Inferior parietal cortex (tissue), 1 donor: ENCODE results near the gene SENP3.

Source experiments
- DNase-seq: peaks from one replicate; pipeline ENCODE4 v3.0.0-alpha.2; 2016; ENCODE audit errors: extremely low spot score

SENP3 gene

GRCh38 chr17:7556627-7557026 lies 5.1 kb upstream of the SENP3 start:
- DNase-seq = no peak

- DNase-seq = no peak
These were observed 4.5 kb upstream of the SENP3 start for GRCh38 chr17:7557147-7557764.

GRCh38 chr17:7557775-7558543 lies 3.8 kb upstream of the SENP3 start:
- DNase-seq = peak; percentile 65

- no peak for DNase-seq
These were observed 3.0 kb upstream of the SENP3 start, which contains the start of gene TNFSF13 for GRCh38 chr17:7558544-7559319. TNFSF13 (plus strand) TSS chr17:7558750; CDS start chr17:7559040, 290 bp downstream.

- no peak for DNase-seq
These were observed 2.2 kb upstream of the SENP3 start for GRCh38 chr17:7559320-7560171.

- DNase-seq = no peak
These were observed 1.3 kb upstream of the SENP3 start for GRCh38 chr17:7560172-7561027.

GRCh38 chr17:7561028-7561575 lies 617 bp upstream of the SENP3 start:
- DNase-seq = peak; percentile 78

- DNase-seq = no peak
These were observed 488 bp downstream of the SENP3 start for GRCh38 chr17:7562208-7562605.

- no peak for DNase-seq
These were observed 1.6 kb downstream of the SENP3 start for GRCh38 chr17:7563115-7563869.

GRCh38 chr17:7569571-7569970 lies 7.9 kb downstream of the SENP3 start:
- no peak for DNase-seq

GRCh38 chr17:7570351-7570750 lies 8.6 kb downstream of the SENP3 start:
- no peak for DNase-seq

- no peak for DNase-seq
These were observed 10.5 kb downstream of the SENP3 start for GRCh38 chr17:7572338-7572587.

GRCh38 chr17:7572588-7573323 lies 11.0 kb downstream of the SENP3 start:
- DNase-seq = peak; percentile 99

GRCh38 chr17:7573324-7574080 lies 11.8 kb downstream of the SENP3 start:
- peak; percentile 78 for DNase-seq

GRCh38 chr17:7574176-7574953 lies 12.6 kb downstream of the SENP3 start:
- no peak for DNase-seq

GRCh38 chr17:7575481-7575883 lies 13.8 kb downstream of the SENP3 start:
- DNase-seq = no peak

GRCh38 chr17:7575959-7576358 lies 14.2 kb downstream of the SENP3 start:
- no peak for DNase-seq
